HepG2 (cell line): ENCODE measurements around the gene NHSL1. TPM values are rescaled to one million over a fixed set of nuclear protein-coding genes. Genes with fewer than 3 reads are reported as not detected.

Experiments used
- EHMT2 ChIP-seq: fragments of 200-600 bp; sonication (generic); IDR thresholded peaks from 2 replicates; pipeline ENCODE4 v1.7.0; 2017; ENCODE audit warnings: antibody characterized with exemption, low read depth, low read length, borderline replicate concordance
- ELF1 ChIP-seq: sonication (generic); formaldehyde crosslinking; IDR thresholded peaks from 2 replicates; pipeline ENCODE4 v1.4.0; 2020; ENCODE audit warnings: missing genetic modification reagents
- GATAD2A ChIP-seq: IDR thresholded peaks from 2 replicates; pipeline ENCODE4 v1.6.1; 2016
- GFI1 ChIP-seq: sonication (generic); formaldehyde crosslinking; IDR thresholded peaks from 2 replicates; pipeline ENCODE4 v1.5.0; 2020; ENCODE audit warnings: missing genetic modification reagents, mild to moderate bottlenecking, borderline replicate concordance
- JUND ChIP-seq: sonication (generic); formaldehyde crosslinking; IDR thresholded peaks from 2 replicates; pipeline ENCODE4 v1.8.0; 2022; ENCODE audit warnings: mild to moderate bottlenecking, missing genetic modification reagents
- KMT2B ChIP-seq: IDR thresholded peaks from 2 replicates; pipeline ENCODE4 v1.6.1; 2016; ENCODE audit warnings: missing genetic modification reagents, missing compliant biosample characterization
- MBD4 ChIP-seq: IDR thresholded peaks from 2 replicates; pipeline ENCODE4 v1.6.1; 2012; ENCODE audit warnings: low read length, inconsistent platforms, borderline replicate concordance
- MED1 ChIP-seq: sonication (generic); formaldehyde crosslinking; IDR thresholded peaks from 2 replicates; pipeline ENCODE4 v1.4.0; 2020; ENCODE audit warnings: missing genetic modification reagents
- NCOR1 ChIP-seq: fragments of 200-600 bp; sonication (generic); IDR thresholded peaks from 2 replicates; pipeline ENCODE4 v1.7.0; 2017; ENCODE audit warnings: antibody characterized with exemption, low read length, borderline replicate concordance
- ONECUT2 ChIP-seq: sonication (generic); formaldehyde crosslinking; IDR thresholded peaks from 2 replicates; pipeline ENCODE4 v1.4.0; 2020; ENCODE audit warnings: missing genetic modification reagents
- SIX1 ChIP-seq: sonication (generic); formaldehyde crosslinking; IDR thresholded peaks from 2 replicates; pipeline ENCODE4 v1.4.0; 2020; ENCODE audit warnings: missing genetic modification reagents, borderline replicate concordance
- TCF12 ChIP-seq, 2 experiments: fragments of 450-650 bp in 1 of 2; sonication (generic) in 1 of 2; formaldehyde crosslinking in 1 of 2; IDR thresholded peaks; 2 replicates each; pipeline versions ENCODE4 v1.6.1 to v1.8.0; 2017 to 2022; ENCODE audit warnings: antibody characterized with exemption in 1 of 2, mild to moderate bottlenecking in 1 of 2, missing genetic modification reagents in 1 of 2, moderate library complexity in 1 of 2
- TGIF2 ChIP-seq: IDR thresholded peaks from 2 replicates; pipeline ENCODE4 v1.6.1; 2016; ENCODE audit warnings: control low read depth, missing compliant biosample characterization
- THAP11 ChIP-seq: IDR thresholded peaks from 2 replicates; pipeline ENCODE4 v1.6.1; 2016; ENCODE audit warnings: missing biosample characterization, missing genetic modification reagents
- ZFP37 ChIP-seq: sonication (generic); formaldehyde crosslinking; IDR thresholded peaks from 2 replicates; pipeline ENCODE4 v1.4.0; 2020; ENCODE audit warnings: missing genetic modification reagents, borderline replicate concordance
- ZNF12 ChIP-seq: sonication (generic); formaldehyde crosslinking; IDR thresholded peaks from 2 replicates; pipeline ENCODE4 v1.5.0; 2020; ENCODE audit warnings: missing genetic modification reagents
- ZNF75D ChIP-seq: sonication (generic); formaldehyde crosslinking; IDR thresholded peaks from 2 replicates; pipeline ENCODE4 v1.8.1; 2023; ENCODE audit warnings: missing genetic modification reagents, mild to moderate bottlenecking, borderline replicate concordance
- ZSCAN12 ChIP-seq: sonication (generic); formaldehyde crosslinking; IDR thresholded peaks from 2 replicates; pipeline ENCODE4 v1.9.0; 2021; ENCODE audit warnings: mild to moderate bottlenecking, missing genetic modification reagents
- polyA plus RNA-seq, 8 experiments: library from polyadenylated mRNA; depleted of rRNA in 3 of 8; stranded (reverse) in 7 of 8; unstranded in 1 of 8; fragments of >200 nt; fragmentation: Illumina TruSeq in 4 of 8; extraction: Trizol in 4 of 8; gene quantifications; 2 replicates each; pipeline versions ENCODE4 v1.2.1 to v1.2.3, GENCODE V29; 2011 to 2016; ENCODE audit warnings: low read depth in 4 of 8, missing spikeins in 1 of 8, mixed read lengths in 1 of 8; ENCODE audit not compliant: insufficient read depth in 1 of 8
- total RNA-seq, 5 experiments: library from RNA; depleted of rRNA; stranded (reverse); fragments of >200 nt; fragmentation: Illumina TruSeq; extraction: Trizol; gene quantifications; 2 replicates each; pipeline ENCODE4 v1.2.3, GENCODE V29; 2016; ENCODE audit warnings: low read depth in 1 of 5
- TF ChIP-seq, protein P1 (sequence below): sonication (generic); formaldehyde crosslinking; IDR thresholded peaks from 2 replicates; pipeline ENCODE4 v1.4.0; 2020; ENCODE audit warnings: low read depth, missing genetic modification reagents

NHSL1 gene
- total and polyA plus RNA-seq, 2 of the 13 experiments (the other 11 are each of a cell fraction or from before 2014, with no cell fraction given) = 24.9 to 53.6 TPM

DNA sequence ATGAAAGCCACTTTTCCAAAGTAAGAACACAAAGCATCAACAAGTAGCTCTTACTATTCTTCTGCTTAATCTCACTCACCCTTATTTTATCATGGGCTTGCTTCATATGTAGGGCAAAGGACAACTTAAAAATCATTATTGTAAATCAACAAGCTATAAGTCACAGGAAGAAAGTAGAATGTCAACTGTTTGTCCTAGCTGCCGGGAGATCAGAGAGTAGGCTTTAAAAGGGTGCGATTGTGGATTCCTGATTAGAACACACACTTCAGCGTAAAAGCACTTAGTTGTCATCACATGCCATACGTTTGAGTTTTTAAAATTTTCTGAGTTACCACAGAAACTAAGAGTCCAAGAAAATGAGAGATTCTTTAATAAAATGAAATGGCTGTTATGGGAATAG lies 44.4 kb upstream of the NHSL1 start (continued):
- TF ChIP-seq EHMT2 (peak; percentile 44; the same call in 1 of the 2 replicates), JUND (peak; percentile 55), TGIF2 (CRISPR knock-in tag) (peak; percentile 41; the same call in 1 of the 2 replicates), GATAD2A (CRISPR knock-in tag) (peak; percentile 97), ZNF12 (peak; percentile 76; the same call in 1 of the 2 replicates), ONECUT2 (peak; percentile 86), ZSCAN12 (CRISPR knock-in tag) (0 out of 2 replicates have a peak, but pooled peaks have one; percentile 50), ZFP37 (CRISPR knock-in tag) (0 out of 2 replicates have a peak, but pooled peaks have one; percentile 59), GFI1 (CRISPR knock-in tag) (peak; percentile 92), THAP11 (CRISPR knock-in tag) (peak; percentile 66; the same call in 1 of the 2 replicates), MBD4 (no peak), TCF12 (IDR thresholded peaks at IDR 0.05) (no peak), TCF12 (CRISPR knock-in tag; IDR thresholded peaks at IDR 0.05) (peak; percentile 55), NCOR1 (peak; percentile 72; the same call in 1 of the 2 replicates), SIX1 (CRISPR knock-in tag) (peak; percentile 50; the same call in 1 of the 2 replicates), MED1 (CRISPR knock-in tag) (peak; percentile 95), ZNF75D (CRISPR knock-in tag) (no peak), ELF1 (CRISPR knock-in tag) (0 out of 2 replicates have a peak, but pooled peaks have one; percentile 36), KMT2B (CRISPR knock-in tag) (peak; percentile 61; the same call in 1 of the 2 replicates)
- TF ChIP-seq, protein P1, sequence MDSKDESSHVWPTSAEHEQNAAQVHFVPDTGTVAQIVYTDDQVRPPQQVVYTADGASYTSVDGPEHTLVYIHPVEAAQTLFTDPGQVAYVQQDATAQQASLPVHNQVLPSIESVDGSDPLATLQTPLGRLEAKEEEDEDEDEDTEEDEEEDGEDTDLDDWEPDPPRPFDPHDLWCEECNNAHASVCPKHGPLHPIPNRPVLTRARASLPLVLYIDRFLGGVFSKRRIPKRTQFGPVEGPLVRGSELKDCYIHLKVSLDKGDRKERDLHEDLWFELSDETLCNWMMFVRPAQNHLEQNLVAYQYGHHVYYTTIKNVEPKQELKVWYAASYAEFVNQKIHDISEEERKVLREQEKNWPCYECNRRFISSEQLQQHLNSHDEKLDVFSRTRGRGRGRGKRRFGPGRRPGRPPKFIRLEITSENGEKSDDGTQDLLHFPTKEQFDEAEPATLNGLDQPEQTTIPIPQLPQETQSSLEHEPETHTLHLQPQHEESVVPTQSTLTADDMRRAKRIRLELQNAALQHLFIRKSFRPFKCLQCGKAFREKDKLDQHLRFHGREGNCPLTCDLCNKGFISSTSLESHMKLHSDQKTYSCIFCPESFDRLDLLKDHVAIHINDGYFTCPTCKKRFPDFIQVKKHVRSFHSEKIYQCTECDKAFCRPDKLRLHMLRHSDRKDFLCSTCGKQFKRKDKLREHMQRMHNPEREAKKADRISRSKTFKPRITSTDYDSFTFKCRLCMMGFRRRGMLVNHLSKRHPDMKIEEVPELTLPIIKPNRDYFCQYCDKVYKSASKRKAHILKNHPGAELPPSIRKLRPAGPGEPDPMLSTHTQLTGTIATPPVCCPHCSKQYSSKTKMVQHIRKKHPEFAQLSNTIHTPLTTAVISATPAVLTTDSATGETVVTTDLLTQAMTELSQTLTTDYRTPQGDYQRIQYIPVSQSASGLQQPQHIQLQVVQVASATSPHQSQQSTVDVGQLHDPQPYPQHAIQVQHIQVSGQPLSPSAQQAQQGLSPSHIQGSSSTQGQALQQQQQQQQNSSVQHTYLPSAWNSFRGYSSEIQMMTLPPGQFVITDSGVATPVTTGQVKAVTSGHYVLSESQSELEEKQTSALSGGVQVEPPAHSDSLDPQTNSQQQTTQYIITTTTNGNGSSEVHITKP = peak; percentile 47; the same call in 1 of the 2 replicates
